Measurements from ENCODE around the gene AP1G1.

AP1G1 gene

GRCh38 chr16:71754108-71754507 lies 54.5 kb downstream of the AP1G1 start:
- no peak overlapping the region for H3K27ac ChIP-seq

GRCh38 chr16:71748226-71748625 lies 60.4 kb downstream of the AP1G1 start:
- no peak overlapping the region for H3K27ac ChIP-seq
- TF ChIP-seq ZFX (IDR thresholded peaks at IDR 0.05; ENCODE audit: borderline replicate concordance) = no peak
- TF ChIP-seq CTCF (IDR thresholded peaks at IDR 0.05) = no peak

More at GRCh38 chr16:71754108-71754507, 54.5 kb downstream of the AP1G1 start:
- TF ChIP-seq CTCF (IDR thresholded peaks at IDR 0.05) = no peak
- TF ChIP-seq ZFX (IDR thresholded peaks at IDR 0.05; ENCODE audit: borderline replicate concordance) = no peak

- H3K27ac ChIP-seq = no peak overlapping the region
- no peak for TF ChIP-seq ZFX (IDR thresholded peaks at IDR 0.05; ENCODE audit: borderline replicate concordance)
- TF ChIP-seq CTCF (IDR thresholded peaks at IDR 0.05) = peak; percentile 87
Observed at GRCh38 chr16:71746442-71747046, 62.1 kb downstream of the AP1G1 start.

GRCh38 chr16:71738855-71739254 lies 69.8 kb downstream of the AP1G1 start:
- TF ChIP-seq ZFX (IDR thresholded peaks at IDR 0.05; ENCODE audit: borderline replicate concordance) (no peak), CTCF (IDR thresholded peaks at IDR 0.05) (no peak)
- no peak overlapping the region for H3K27ac ChIP-seq

GRCh38 chr16:71737501-71737900 lies 71.1 kb downstream of the AP1G1 start:
- no peak overlapping the region for H3K27ac ChIP-seq
- TF ChIP-seq ZFX (IDR thresholded peaks at IDR 0.05; ENCODE audit: borderline replicate concordance) (no peak), CTCF (IDR thresholded peaks at IDR 0.05) (no peak)

GRCh38 chr16:71734511-71734910 lies 74.1 kb downstream of the AP1G1 start:
- no peak overlapping the region for H3K27ac ChIP-seq
- TF ChIP-seq ZFX (IDR thresholded peaks at IDR 0.05; ENCODE audit: borderline replicate concordance) = no peak
- no peak for TF ChIP-seq CTCF (IDR thresholded peaks at IDR 0.05)

GRCh38 chr16:71732587-71732986 lies 76.0 kb downstream of the AP1G1 start:
- no peak for TF ChIP-seq ZFX (IDR thresholded peaks at IDR 0.05; ENCODE audit: borderline replicate concordance)
- TF ChIP-seq CTCF (IDR thresholded peaks at IDR 0.05) = no peak
- H3K27ac ChIP-seq = no peak overlapping the region
